LNCaP clone FGC (cell line): ENCODE data around the gene LPXN.

Experiments
- DNase-seq: peaks from one replicate; pipeline ENCODE4 v3.0.0-alpha.2; 2011; ENCODE audit warnings: low read depth
- H3K4me3 ChIP-seq: 2 replicates; pipeline ENCODE4 v1.5.1; 2011; ENCODE audit warnings: mild to moderate bottlenecking, low read depth, low read length, control low read depth
- CTCF ChIP-seq: IDR thresholded peaks from 2 replicates; pipeline ENCODE4 v1.5.1; 2012; ENCODE audit warnings: mild to moderate bottlenecking; ENCODE audit not compliant: control insufficient read depth, insufficient read depth; ENCODE audit errors: extremely low read depth

Gene LPXN

GRCh38 chr11:58560842-58561241 is 14.8 kb downstream of the LPXN start:
- DNase-seq, result no peak
- no peak overlapping the region for H3K4me3 ChIP-seq
- TF ChIP-seq CTCF, result no peak

DNA sequence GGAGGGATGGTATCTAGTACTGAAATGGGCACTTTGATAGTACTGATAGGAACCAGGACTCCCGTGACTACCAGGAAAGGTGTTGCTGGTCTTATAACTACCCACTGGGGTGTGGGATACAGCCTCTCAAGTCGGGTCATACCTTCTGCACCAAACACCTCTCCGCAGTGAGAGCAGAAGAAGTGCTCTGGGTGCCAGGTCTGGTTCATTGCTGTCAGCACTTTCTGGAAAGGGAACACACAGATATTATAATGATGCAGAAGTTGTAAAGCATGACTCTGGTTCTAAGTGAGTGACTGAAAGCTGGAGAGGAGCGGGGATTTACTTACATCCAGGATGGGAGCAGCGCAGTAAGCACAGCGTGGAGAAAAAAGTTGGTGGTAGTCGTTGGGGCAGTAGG is 26.0 kb downstream of the LPXN start:
- no peak overlapping the region for H3K4me3 ChIP-seq
- no peak for TF ChIP-seq CTCF
- no peak for DNase-seq

- TF ChIP-seq CTCF, result no peak
- no peak overlapping the region for H3K4me3 ChIP-seq
- DNase-seq, result no peak
These were observed 28.8 kb downstream of the LPXN start for GRCh38 chr11:58546841-58547240.

GRCh38 chr11:58531865-58532341 is 43.8 kb downstream of the LPXN start:
- no peak for DNase-seq
- no peak overlapping the region for H3K4me3 ChIP-seq
- no peak for TF ChIP-seq CTCF

DNA sequence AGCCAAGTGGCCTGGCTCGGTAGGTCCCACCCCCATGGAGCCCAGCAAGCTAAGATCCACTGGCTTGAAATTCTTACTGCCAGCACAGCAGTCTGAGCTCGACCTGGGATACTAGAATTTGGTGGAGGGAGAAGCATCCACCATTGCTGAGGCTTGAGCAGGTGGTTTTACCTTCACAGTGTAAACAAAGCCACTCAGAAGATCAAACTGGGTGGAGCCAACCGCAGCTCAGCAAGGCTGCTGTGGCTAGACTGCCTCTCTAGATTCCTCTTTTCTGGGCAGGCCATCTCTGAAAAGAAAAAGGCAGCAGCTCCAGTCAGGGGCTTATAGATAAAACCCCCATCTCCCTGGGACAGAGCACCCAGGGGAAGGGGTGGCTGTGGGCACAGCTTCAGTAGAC is 45.4 kb downstream of the LPXN start:
- no peak for TF ChIP-seq CTCF
- no peak for DNase-seq
- H3K4me3 ChIP-seq, result no peak overlapping the region

GRCh38 chr11:58527429-58527828 is 48.2 kb downstream of the LPXN start:
- DNase-seq, result no peak
- no peak overlapping the region for H3K4me3 ChIP-seq
- no peak for TF ChIP-seq CTCF

DNA sequence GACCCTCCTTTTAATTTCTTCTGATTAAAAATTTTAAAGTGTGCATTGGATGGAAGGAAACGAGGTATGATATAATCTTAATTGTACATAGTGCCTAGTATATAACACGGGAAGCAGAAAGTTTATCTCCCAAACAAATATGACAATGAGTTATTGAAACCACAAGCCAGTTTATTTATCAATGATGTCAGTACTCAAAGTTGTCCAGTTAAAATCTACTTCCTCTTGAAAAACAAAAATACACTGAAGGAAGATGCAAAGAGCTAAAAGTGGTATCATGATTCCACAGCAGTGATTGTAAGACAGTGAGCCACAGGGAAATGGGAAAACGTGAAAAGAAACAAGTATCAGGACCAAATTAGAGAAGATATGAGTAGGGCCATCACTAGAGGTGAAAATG is 48.9 kb downstream of the LPXN start:
- TF ChIP-seq CTCF, result no peak
- no peak overlapping the region for H3K4me3 ChIP-seq
- no peak for DNase-seq
